Heart left ventricle (tissue), 13 donors: ENCODE measurements around the gene NDOR1.

Experiments used
- CTCF ChIP-seq, 12 donors: fragments of 200-600 bp; sonication (generic) in 4 of 12; IDR thresholded peaks; one replicate each; pipeline versions ENCODE4 v1.5.0 to v1.8.0; 2018 to 2022; ENCODE audit warnings: antibody characterized with exemption in 12 of 12, mild to moderate bottlenecking in 5 of 12
- POLR2A ChIP-seq, 2 donors: fragments of 450-650 bp; IDR thresholded peaks; one replicate each; pipeline ENCODE4 v1.6.1; 2017; ENCODE audit warnings: antibody characterized with exemption in 2 of 2, mild to moderate bottlenecking in 2 of 2, moderate library complexity in 2 of 2
- donor health status: ischemic (EF 13 %, LVEDD 7.1; RV severe dilation, severe dysfunction).
- donor health status: DM: no; HTN: yes; CAD: no.
- donor health status: DM: no; HTN: no; CAD: no.
- donor health status: ischemic (EF 25% LVEDD 6.9; RV normal size, moderate dysfunction).
- donor health status: ischemic (EF 25% LVEDD 5.7; RV mildly dilated, moderate dysfunction).
- donor health status: ischemic (EF 35%, LVEDD 5.7; RV mildly dilated, moderate dysfunction).
- donor health status: nonischemic (EF 11% LVEDD 7.7; RV severe dilation, severe dysfunction).
- donor health status: DM: yes; HTN: yes; CAD: no.
- donor health status: PGD.
- donor health status: ischemic (EF 29% LVEDD 5.4; RV normal size, mild dysfunction).
- donor health status: nonischemic (EF 23%, LVEDD 6.1; RV moderate dilation, normal function).

- no peak for TF ChIP-seq POLR2A (IDR thresholded peaks at IDR 0.05)
- TF ChIP-seq CTCF (IDR thresholded peaks at IDR 0.05): no peak
These were observed 37.0 kb downstream of the NDOR1 start for GRCh38 chr9:137242269-137243203.
